GM12878 (cell line): ENCODE data around the gene ARHGAP26. TPM values are rescaled to one million over a fixed set of nuclear protein-coding genes. Genes with fewer than 3 reads are reported as not detected.

ENCODE experiments used
- ATAC-seq: fragments of 200-7000 bp; cut with Tn5 transposase; 3 replicates; pipeline ENCODE4 v1.9.1; 2020; ENCODE audit warnings: mild to moderate bottlenecking, moderate library complexity
- BruUV-seq: library from RNA; stranded (reverse); fragments of 400-500 nt; replicated peaks from 2 replicates; lab custom pipeline; 2021; lab: Mats Ljungman, UMichigan
- CTCF ChIA-PET: fragments of 300-600 bp; sonication (Branson Sonifier 250); formaldehyde crosslinking; extraction: SDS; loops from one replicate; lab custom pipeline; 2021; ENCODE audit warnings: inconsistent platforms; lab: Yijun Ruan, JAX
- POLR2A ChIA-PET: fragments of 350-600 bp; formaldehyde crosslinking; extraction: SDS; loops from one replicate; lab custom pipeline; 2021; ENCODE audit warnings: inconsistent platforms; lab: Charles Lee
- RAD21 ChIA-PET: fragments of 300-600 bp; sonication (Branson Sonifier 250); formaldehyde crosslinking; loops from one replicate; lab custom pipeline; 2023; ENCODE audit warnings: antibody characterized with exemption; ENCODE audit not compliant: unreplicated experiment; lab: Charles Lee
- SMC1A ChIA-PET: fragments of 300-600 bp; sonication (Branson Sonifier 250); formaldehyde crosslinking; loops from one replicate; lab custom pipeline; 2023; ENCODE audit not compliant: unreplicated experiment, uncharacterized antibody; lab: Charles Lee
- DNase-seq: peaks from one replicate; pipeline ENCODE4 v3.0.0-alpha.2; 2011; ENCODE audit warnings: low read depth, low spot score
- FAIRE-seq: peaks from 3 replicates; lab custom pipeline; 2011; peaks lifted over from hg19 to GRCh38; lab: Jason Lieb, UNC
- H2AFZ ChIP-seq: 2 replicates; pipeline ENCODE4 v1.6.0; 2011; ENCODE audit warnings: low read depth, low read length, control low read depth; ENCODE audit not compliant: control insufficient read depth
- H3K27ac ChIP-seq: 2 replicates; pipeline ENCODE4 v1.5.1; 2011; ENCODE audit warnings: control low read depth; ENCODE audit not compliant: control insufficient read depth, insufficient read depth
- H3K27me3 ChIP-seq, 2 experiments: replicated peaks in 1 of 2; 2 replicates each; pipeline versions ENCODE4 v1.6.0 to v1.6.1; 2011; ENCODE audit warnings: low read length in 1 of 2; ENCODE audit not compliant: control insufficient read depth in 2 of 2, insufficient read depth in 2 of 2
- H3K36me3 ChIP-seq, 2 experiments: 2 replicates each; pipeline ENCODE4 v1.5.1; 2011; ENCODE audit warnings: low read length in 1 of 2; ENCODE audit not compliant: control insufficient read depth in 2 of 2, insufficient read depth in 2 of 2
- H3K4me1 ChIP-seq: 2 replicates; pipeline ENCODE4 v1.6.1; 2011; ENCODE audit warnings: mild to moderate bottlenecking, low read length, moderate library complexity, mixed read lengths; ENCODE audit not compliant: control insufficient read depth, insufficient read depth
- H3K4me2 ChIP-seq: 2 replicates; pipeline ENCODE4 v1.6.0; 2011; ENCODE audit warnings: control low read depth; ENCODE audit not compliant: control insufficient read depth, insufficient read depth
- H3K4me3 ChIP-seq: fragments of 200-600 bp; sonication (generic); 2 replicates; pipeline ENCODE4 v1.5.1; 2016
- H3K79me2 ChIP-seq: 2 replicates; pipeline ENCODE4 v1.6.0; 2011; ENCODE audit warnings: low read length; ENCODE audit not compliant: control insufficient read depth, insufficient read depth
- H3K9ac ChIP-seq: 2 replicates; pipeline ENCODE4 v1.8.0; 2011; ENCODE audit warnings: low read length, control low read depth, mixed read lengths; ENCODE audit not compliant: control insufficient read depth, insufficient read depth
- H3K9me3 ChIP-seq: replicated peaks from 3 replicates; pipeline ENCODE4 v1.5.1; 2011; ENCODE audit warnings: mild to moderate bottlenecking, low read length; ENCODE audit not compliant: control insufficient read depth, insufficient read depth
- H4K20me1 ChIP-seq: 2 replicates; pipeline ENCODE4 v1.6.0; 2011; ENCODE audit not compliant: control insufficient read depth, insufficient read depth
- EGR1 ChIP-seq, 2 experiments: IDR thresholded peaks; 1 replicate in 1 of 2; 2 replicates in 1 of 2; pipeline ENCODE4 v1.6.1; 2011 to 2012; ENCODE audit warnings: low read depth in 2 of 2, low read length in 2 of 2, borderline replicate concordance in 1 of 2, mild to moderate bottlenecking in 1 of 2, moderate library complexity in 1 of 2
- NR2C1 ChIP-seq: fragments of 450-650 bp; IDR thresholded peaks from 2 replicates; pipeline ENCODE4 v1.6.1; 2017; ENCODE audit warnings: antibody characterized with exemption, mild to moderate bottlenecking, moderate library complexity
- WRNIP1 ChIP-seq: IDR thresholded peaks from 2 replicates; pipeline ENCODE4 v1.6.1; 2011; ENCODE audit warnings: low read depth, low read length, improper control_type of control experiment, borderline replicate concordance
- ZNF24 ChIP-seq: fragments of 450-650 bp; IDR thresholded peaks from 2 replicates; pipeline ENCODE4 v1.6.1; 2017; ENCODE audit warnings: antibody characterized with exemption, mild to moderate bottlenecking
- WGBS: methylation state at CpG from one replicate; pipeline ENCODE4 v1.1.6; 2016; ENCODE audit warnings: low lambda C conversion rate; ENCODE audit not compliant: insufficient replicate concordance, insufficient coverage; ENCODE audit errors: missing lambda C conversion rate; 5-methylcytosine and 5-hydroxymethylcytosine counted together
- in situ Hi-C: fragments of 300-500 bp; cut with MboI; formaldehyde crosslinking; loops from 9 replicates; pipeline ENCODE4 v1.14.3; 2018; ENCODE audit warnings: mixed read lengths
- intact Hi-C: fragments of 100-400 bp; cut with micrococcal nuclease; formaldehyde crosslinking; loops from one replicate; pipeline ENCODE4 v1.14.2; 2022; ENCODE audit not compliant: unreplicated experiment
- polyA plus RNA-seq, 11 experiments: library from polyadenylated mRNA; depleted of rRNA in 4 of 11; unstranded in 6 of 11; stranded (reverse) in 5 of 11; fragments of >200 nt; fragmentation: Nextera tagmentation in 4 of 11; fragmentation: Illumina TruSeq in 1 of 11; extraction: Ambion mirVana in 4 of 11; extraction: Trizol in 1 of 11; gene quantifications; 1 replicate in 1 of 11; 2 replicates in 10 of 11; pipeline versions ENCODE4 v1.2.1 to v1.2.3, GENCODE V29; 2011 to 2016; ENCODE audit warnings: inconsistent platforms in 2 of 11, missing spikeins in 2 of 11, low read depth in 1 of 11
- total RNA-seq, 4 experiments: library from RNA; depleted of rRNA in 3 of 4; stranded (reverse); fragments of >200 nt in 3 of 4; fragmentation: Illumina TruSeq in 1 of 4; extraction: Trizol in 1 of 4; gene quantifications; 2 replicates each; pipeline versions ENCODE4 v1.2.1 to v1.2.3, GENCODE V29; 2013 to 2021
- TF ChIP-seq, protein P1 (sequence below): fragments of 450-650 bp; IDR thresholded peaks from 2 replicates; pipeline ENCODE4 v1.6.1; 2016; ENCODE audit warnings: mild to moderate bottlenecking, moderate library complexity, borderline replicate concordance

Gene ARHGAP26
- total and polyA plus RNA-seq, 10 of the 15 experiments (the other 5 are each of a cell fraction or from before 2014, with no cell fraction given): 9.4 to 41.5 (median 19.3) TPM

DNA sequence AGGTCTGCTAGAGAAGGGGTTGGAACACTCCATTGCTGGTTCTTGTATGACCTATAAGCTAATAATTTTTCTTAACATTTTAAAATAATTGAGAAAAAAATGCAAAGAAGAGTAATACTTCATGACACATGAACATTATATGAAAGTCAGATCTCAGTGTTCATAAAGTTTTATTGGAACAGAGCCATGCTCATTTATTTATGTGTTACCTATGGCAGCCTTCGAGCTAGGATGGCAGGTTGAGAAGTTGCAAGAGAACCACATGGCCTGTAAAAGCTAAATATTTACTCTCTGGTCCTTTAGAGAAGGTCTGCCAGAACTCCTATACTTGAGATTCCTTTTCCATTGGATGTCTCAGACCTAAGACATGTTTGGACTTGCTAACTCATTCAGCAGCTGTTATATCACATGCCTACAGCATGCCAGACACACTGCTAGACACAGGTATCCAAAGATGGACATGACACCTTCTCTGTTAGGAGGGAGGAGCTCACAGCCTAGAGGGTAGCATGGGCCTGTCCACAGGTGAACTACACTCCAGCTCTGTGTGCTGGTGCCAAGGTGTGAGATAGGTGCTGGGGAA, 304.3 kb downstream of the ARHGAP26 start:
- Histone ChIP-seq H3K4me1 (no peaks in the 10 kb centered on the region), H4K20me1 (no peaks in the 10 kb centered on the region), H3K27me3 (no peaks in the 10 kb centered on the region), H3K9ac (no peak overlapping the region), H3K79me2 (no peaks in the 10 kb centered on the region), H3K4me3 (no peak overlapping the region), H3K36me3 (no peaks in the 10 kb centered on the region; a peak in 2 of 4 replicates), H2AFZ (no peak overlapping the region), H3K4me2 (no peak overlapping the region), H3K27ac (no peak overlapping the region), H3K9me3 (peaks cover 8% of the 10 kb centered on the region; the same call in 2 of the 3 replicates)
- no TSS peak for BruUV-seq
- TF ChIP-seq NR2C1: no peak
- TF ChIP-seq EGR1 (IDR thresholded peaks at IDR 0.05; ENCODE audit: borderline replicate concordance in 1 of 2, low read depth in 2 of 2, low read length in 2 of 2): no peak
- TF ChIP-seq WRNIP1: no peak
- TF ChIP-seq ZNF24: no peak
- TF ChIP-seq, protein P1, sequence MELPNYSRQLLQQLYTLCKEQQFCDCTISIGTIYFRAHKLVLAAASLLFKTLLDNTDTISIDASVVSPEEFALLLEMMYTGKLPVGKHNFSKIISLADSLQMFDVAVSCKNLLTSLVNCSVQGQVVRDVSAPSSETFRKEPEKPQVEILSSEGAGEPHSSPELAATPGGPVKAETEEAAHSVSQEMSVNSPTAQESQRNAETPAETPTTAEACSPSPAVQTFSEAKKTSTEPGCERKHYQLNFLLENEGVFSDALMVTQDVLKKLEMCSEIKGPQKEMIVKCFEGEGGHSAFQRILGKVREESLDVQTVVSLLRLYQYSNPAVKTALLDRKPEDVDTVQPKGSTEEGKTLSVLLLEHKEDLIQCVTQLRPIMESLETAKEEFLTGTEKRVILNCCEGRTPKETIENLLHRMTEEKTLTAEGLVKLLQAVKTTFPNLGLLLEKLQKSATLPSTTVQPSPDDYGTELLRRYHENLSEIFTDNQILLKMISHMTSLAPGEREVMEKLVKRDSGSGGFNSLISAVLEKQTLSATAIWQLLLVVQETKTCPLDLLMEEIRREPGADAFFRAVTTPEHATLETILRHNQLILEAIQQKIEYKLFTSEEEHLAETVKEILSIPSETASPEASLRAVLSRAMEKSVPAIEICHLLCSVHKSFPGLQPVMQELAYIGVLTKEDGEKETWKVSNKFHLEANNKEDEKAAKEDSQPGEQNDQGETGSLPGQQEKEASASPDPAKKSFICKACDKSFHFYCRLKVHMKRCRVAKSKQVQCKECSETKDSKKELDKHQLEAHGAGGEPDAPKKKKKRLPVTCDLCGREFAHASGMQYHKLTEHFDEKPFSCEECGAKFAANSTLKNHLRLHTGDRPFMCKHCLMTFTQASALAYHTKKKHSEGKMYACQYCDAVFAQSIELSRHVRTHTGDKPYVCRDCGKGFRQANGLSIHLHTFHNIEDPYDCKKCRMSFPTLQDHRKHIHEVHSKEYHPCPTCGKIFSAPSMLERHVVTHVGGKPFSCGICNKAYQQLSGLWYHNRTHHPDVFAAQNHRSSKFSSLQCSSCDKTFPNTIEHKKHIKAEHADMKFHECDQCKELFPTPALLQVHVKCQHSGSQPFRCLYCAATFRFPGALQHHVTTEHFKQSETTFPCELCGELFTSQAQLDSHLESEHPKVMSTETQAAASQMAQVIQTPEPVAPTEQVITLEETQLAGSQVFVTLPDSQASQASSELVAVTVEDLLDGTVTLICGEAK: peak; percentile 77
- no peak for ATAC-seq
- in situ Hi-C loops (no loop called here), intact Hi-C loops (no loop called here)
- POLR2A ChIA-PET: interaction anchor here (1.2 to 1.3 kb wide), 3 partner anchors 9 to 108 kb away, joined by 3 to 4 read pairs (median 3); no protein-coding TSS in a partner anchor
- CTCF ChIA-PET: interaction anchor here (0.6 to 2.0 kb wide), 8 partner anchors 9 to 112 kb away, joined by 3 to 6 read pairs (median 4); no protein-coding TSS in a partner anchor
- no peak for FAIRE-seq
- SMC1A ChIA-PET: interaction anchor here (0.6 to 3.0 kb wide), 10 partner anchors 9 to 158 kb away, joined by 3 to 17 read pairs (median 4); no protein-coding TSS in a partner anchor
- RAD21 ChIA-PET: interaction anchor here (0.7 to 1.4 kb wide), 2 partner anchors 10 to 100 kb away, joined by 3 read pairs; no protein-coding TSS in a partner anchor
- DNase-seq: no peak
- 88% methylated on average over 1 of the region's 1 CpG for whole genome bisulfite sequencing
